ENCODE measurements around the gene FKTN.
"Not testable (repeated sequence)": the region's sequence is repeated elsewhere in the genome, so short reads cannot be mapped to it uniquely, and the experiment has no call there.

The FKTN gene

GRCh38 chr9:105531530-105531929 is 26.4 kb upstream of the FKTN start:
- DNase-seq (ENCODE audit: low spot score): no peak
- TF ChIP-seq CTCF (IDR thresholded peaks at IDR 0.05; ENCODE audit: extremely low read depth, insufficient read depth, missing control alignments): no peak
- in situ Hi-C loops (cut with MboI; ENCODE audit: low pct_unique_long_range_greater_than_20kb, low sequenced_read_pairs, unreplicated experiment): no loop called here

GRCh38 chr9:105535920-105536668 is 21.8 kb upstream of the FKTN start:
- in situ Hi-C loops (cut with MboI; ENCODE audit: low pct_unique_long_range_greater_than_20kb, low sequenced_read_pairs, unreplicated experiment): no loop called here
- TF ChIP-seq CTCF (IDR thresholded peaks at IDR 0.05; ENCODE audit: extremely low read depth, insufficient read depth, missing control alignments): no peak
- DNase-seq (ENCODE audit: low spot score): no peak

- no peak for TF ChIP-seq CTCF (IDR thresholded peaks at IDR 0.05; ENCODE audit: extremely low read depth, insufficient read depth, missing control alignments)
- in situ Hi-C loops (cut with MboI; ENCODE audit: low pct_unique_long_range_greater_than_20kb, low sequenced_read_pairs, unreplicated experiment): no loop called here
- no peak for DNase-seq (ENCODE audit: low spot score)
These were observed 18.5 kb upstream of the FKTN start for GRCh38 chr9:105539452-105539851.

- DNase-seq (ENCODE audit: low spot score): peak; percentile 13
- in situ Hi-C loops (cut with MboI; ENCODE audit: low pct_unique_long_range_greater_than_20kb, low sequenced_read_pairs, unreplicated experiment): no loop called here
- TF ChIP-seq CTCF (IDR thresholded peaks at IDR 0.05; ENCODE audit: extremely low read depth, insufficient read depth, missing control alignments): no peak
These were observed 16.1 kb upstream of the FKTN start for GRCh38 chr9:105541838-105542237.

GRCh38 chr9:105554042-105554441 is 3.9 kb upstream of the FKTN start:
- in situ Hi-C loops (cut with MboI; ENCODE audit: low pct_unique_long_range_greater_than_20kb, low sequenced_read_pairs, unreplicated experiment): no loop called here
- no peak for TF ChIP-seq CTCF (IDR thresholded peaks at IDR 0.05; ENCODE audit: extremely low read depth, insufficient read depth, missing control alignments)
- DNase-seq (ENCODE audit: low spot score): no peak

GRCh38 chr9:105572455-105572854 is 14.5 kb downstream of the FKTN start:
- in situ Hi-C loops (cut with MboI; ENCODE audit: low pct_unique_long_range_greater_than_20kb, low sequenced_read_pairs, unreplicated experiment): no loop called here
- no peak for TF ChIP-seq CTCF (IDR thresholded peaks at IDR 0.05; ENCODE audit: extremely low read depth, insufficient read depth, missing control alignments)

GRCh38 chr9:105579952-105580351 is 22.0 kb downstream of the FKTN start:
- in situ Hi-C loops (cut with MboI; ENCODE audit: low pct_unique_long_range_greater_than_20kb, low sequenced_read_pairs, unreplicated experiment); DNase-seq (ENCODE audit: low spot score): not testable (repeated sequence)

More at GRCh38 chr9:105572455-105572854, 14.5 kb downstream of the FKTN start:
- no peak for DNase-seq (ENCODE audit: low spot score)

GRCh38 chr9:105581550-105581949 is 23.6 kb downstream of the FKTN start:
- DNase-seq (ENCODE audit: low spot score); in situ Hi-C loops (cut with MboI; ENCODE audit: low pct_unique_long_range_greater_than_20kb, low sequenced_read_pairs, unreplicated experiment): not testable (repeated sequence)

Data from GM13977 (cell line).